ENCODE results near the gene OBP2B. TPM values are rescaled to one million over a fixed set of nuclear protein-coding genes. Genes with fewer than 3 reads are reported as not detected.

Gene OBP2B
- total and polyA plus RNA-seq, 9 of the 15 experiments (the other 6 are each of a cell fraction or from before 2014, with no cell fraction given): not detected

DNA sequence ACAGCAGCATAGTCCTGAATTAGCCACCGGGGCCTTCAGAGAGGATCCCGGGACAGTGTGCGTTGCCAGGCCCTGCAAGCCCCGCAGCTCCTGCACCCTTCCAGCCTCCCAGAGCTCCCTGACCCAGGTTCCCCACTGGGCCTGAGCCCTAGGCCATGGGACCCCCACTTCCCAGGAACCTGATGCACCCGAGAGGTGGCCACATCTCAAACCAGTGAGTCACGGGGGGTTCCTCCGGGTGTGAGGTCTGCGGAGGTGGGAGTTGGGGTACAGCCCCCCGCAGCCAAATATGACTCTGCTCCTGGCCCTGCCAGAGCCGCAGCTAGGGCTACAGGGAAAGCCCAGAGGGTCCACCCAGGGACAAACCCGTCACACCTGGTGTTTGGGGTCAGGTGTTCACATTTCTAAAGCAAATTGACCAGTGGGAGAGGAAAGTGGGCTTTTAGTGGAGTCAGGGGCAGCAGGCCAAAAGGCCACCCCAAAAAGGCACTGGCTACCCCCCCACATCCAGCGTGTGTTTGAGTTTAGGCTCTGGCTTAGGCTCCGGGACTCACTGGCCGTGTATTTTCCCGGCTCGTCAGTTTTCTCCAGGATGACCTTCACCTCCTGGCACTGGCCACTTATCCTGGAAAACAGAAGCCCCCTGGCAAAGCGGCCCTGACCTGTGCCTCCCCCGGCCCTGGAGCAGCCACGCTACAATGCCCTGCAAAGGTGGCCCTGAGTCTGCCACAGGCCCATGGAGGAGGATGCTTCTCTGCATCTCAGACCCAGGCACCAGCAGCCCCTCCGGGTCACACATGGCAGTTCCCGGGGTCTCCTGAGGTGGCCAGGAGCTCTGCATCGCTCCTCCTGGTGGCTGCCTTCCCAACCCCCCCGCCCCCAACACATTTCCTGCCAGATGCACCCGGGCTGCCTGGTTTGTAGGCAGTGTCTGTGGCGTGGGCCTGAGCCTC lies 17.4 kb upstream of the OBP2B start:
- Histone ChIP-seq H3K9me1 (ENCODE audit: control insufficient read depth, insufficient read depth, low read length) (no peaks in the 10 kb centered on the region), H3K4me2 (ENCODE audit: insufficient read depth, low read length) (no peak overlapping the region), H3K4me1 (replicated peaks in 1 of 2; ENCODE audit: control insufficient read depth in 2 of 2, insufficient read depth in 2 of 2, low read length in 2 of 2) (peaks cover 0 to 23% of the 10 kb centered on the region in 2 experiments; a peak in 2 of 5 replicates), H3K9ac (ENCODE audit: insufficient read depth in 1 of 2, low read depth in 2 of 2, low read length in 2 of 2) (no peak overlapping the region), H2AFZ (ENCODE audit: low read depth, low read length) (no peak overlapping the region), H3K27me3 (ENCODE audit: control insufficient read depth in 2 of 2, insufficient read depth in 2 of 2, low read length in 2 of 2) (peaks cover 8 to 36% of the 10 kb centered on the region in 2 experiments; a peak in 4 of 5 replicates), H3K9me3 (replicated peaks; ENCODE audit: control insufficient read depth, insufficient read depth, low read depth, low read length) (peaks cover 5% of the 10 kb centered on the region), H4K20me1 (replicated peaks; ENCODE audit: control insufficient read depth, insufficient read depth, low read length) (no peaks in the 10 kb centered on the region), H3K79me2 (ENCODE audit: control insufficient read depth, insufficient read depth, low read length) (no peaks in the 10 kb centered on the region), H3K36me3 (ENCODE audit: control insufficient read depth, insufficient read depth, low read length) (no peaks in the 10 kb centered on the region), H3K4me3 (no peak overlapping the region), H3K27ac (ENCODE audit: extremely low read depth, low read depth, low read length) (no peak overlapping the region)
- WGBS (ENCODE audit: insufficient coverage, low coverage, missing lambda C conversion rate): 11% methylated on average over 24 of the region's 25 CpGs
- intact Hi-C loops (cut with micrococcal nuclease): no loop called here
- FAIRE-seq: no peak
- ChIA-PET CTCF (ENCODE audit: low intra/inter-chr PET ratio) (no interaction called here), POLR2A (interaction anchor here (1.5 kb wide), 1 partner anchor 105 kb away, joined by 4 read pairs; no protein-coding TSS in a partner anchor)
- TF ChIP-seq SMAD1 (IDR thresholded peaks at IDR 0.05; ENCODE audit: low read depth, low read length, partially characterized antibody): no peak
- TF ChIP-seq, protein P1, sequence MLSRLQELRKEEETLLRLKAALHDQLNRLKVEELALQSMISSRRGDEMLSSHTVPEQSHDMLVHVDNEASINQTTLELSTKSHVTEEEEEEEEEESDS (CRISPR knock-in tag; IDR thresholded peaks at IDR 0.05): no peak
- no peak for TF ChIP-seq SIN3B (IDR thresholded peaks at IDR 0.05; ENCODE audit: low read depth)
- no peak for TF ChIP-seq ZFP30 (CRISPR knock-in tag; IDR thresholded peaks at IDR 0.05; ENCODE audit: borderline replicate concordance)
- no peak for TF ChIP-seq ZNF212 (CRISPR knock-in tag; IDR thresholded peaks at IDR 0.05)
- no peak for TF ChIP-seq THRAP3 (IDR thresholded peaks at IDR 0.05; ENCODE audit: borderline replicate concordance)
- no peak for TF ChIP-seq SNRNP70 (optimal IDR thresholded peaks at IDR 0.05; ENCODE audit: low read depth, low read length)
- TF ChIP-seq, protein P2, sequence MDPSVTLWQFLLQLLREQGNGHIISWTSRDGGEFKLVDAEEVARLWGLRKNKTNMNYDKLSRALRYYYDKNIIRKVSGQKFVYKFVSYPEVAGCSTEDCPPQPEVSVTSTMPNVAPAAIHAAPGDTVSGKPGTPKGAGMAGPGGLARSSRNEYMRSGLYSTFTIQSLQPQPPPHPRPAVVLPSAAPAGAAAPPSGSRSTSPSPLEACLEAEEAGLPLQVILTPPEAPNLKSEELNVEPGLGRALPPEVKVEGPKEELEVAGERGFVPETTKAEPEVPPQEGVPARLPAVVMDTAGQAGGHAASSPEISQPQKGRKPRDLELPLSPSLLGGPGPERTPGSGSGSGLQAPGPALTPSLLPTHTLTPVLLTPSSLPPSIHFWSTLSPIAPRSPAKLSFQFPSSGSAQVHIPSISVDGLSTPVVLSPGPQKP (CRISPR knock-in tag; IDR thresholded peaks at IDR 0.05): no peak
- no peak for TF ChIP-seq ILF3 (IDR thresholded peaks at IDR 0.05; ENCODE audit: borderline replicate concordance)
- TF ChIP-seq ZC3H4 (CRISPR knock-in tag; IDR thresholded peaks at IDR 0.05; ENCODE audit: borderline replicate concordance): no peak
- TF ChIP-seq KAT2B (IDR thresholded peaks at IDR 0.05; ENCODE audit: low read depth, low read length): no peak
- in situ Hi-C loops (cut with MboI): loop anchor here (5.0 kb wide), 1 partner anchor 91 kb away; no protein-coding TSS in a partner anchor
- ATAC-seq: no peak
- DNase-seq (ENCODE audit: extremely low read depth in 1 of 4, low spot score in 3 of 4): no peak
- BruUV-seq (replicated peaks): no TSS peak

Measured in K562 (cell line).